Stimulated activated CD4-positive, alpha-beta T cell treated with anti-CD3 and anti-CD28 coated beads, Interleukin-12 subunit alpha, Interleukin-12 subunit beta, amount 100 ng/mL, for 24 hours (primary cell): Measurements from ENCODE around the gene EXPH5.
A peak's percentile ranks its signal among the peaks of the same experiment; 100 is the strongest.
"Not testable (repeated sequence)": the region's sequence is repeated elsewhere in the genome, so short reads cannot be mapped to it uniquely, and the experiment has no call there.

Experiments used
- DNase-seq, 2 experiments: peaks; one replicate each; pipeline ENCODE4 v3.0.0-alpha.2; 2020; ENCODE audit warnings: low read depth in 2 of 2

Gene EXPH5

DNA sequence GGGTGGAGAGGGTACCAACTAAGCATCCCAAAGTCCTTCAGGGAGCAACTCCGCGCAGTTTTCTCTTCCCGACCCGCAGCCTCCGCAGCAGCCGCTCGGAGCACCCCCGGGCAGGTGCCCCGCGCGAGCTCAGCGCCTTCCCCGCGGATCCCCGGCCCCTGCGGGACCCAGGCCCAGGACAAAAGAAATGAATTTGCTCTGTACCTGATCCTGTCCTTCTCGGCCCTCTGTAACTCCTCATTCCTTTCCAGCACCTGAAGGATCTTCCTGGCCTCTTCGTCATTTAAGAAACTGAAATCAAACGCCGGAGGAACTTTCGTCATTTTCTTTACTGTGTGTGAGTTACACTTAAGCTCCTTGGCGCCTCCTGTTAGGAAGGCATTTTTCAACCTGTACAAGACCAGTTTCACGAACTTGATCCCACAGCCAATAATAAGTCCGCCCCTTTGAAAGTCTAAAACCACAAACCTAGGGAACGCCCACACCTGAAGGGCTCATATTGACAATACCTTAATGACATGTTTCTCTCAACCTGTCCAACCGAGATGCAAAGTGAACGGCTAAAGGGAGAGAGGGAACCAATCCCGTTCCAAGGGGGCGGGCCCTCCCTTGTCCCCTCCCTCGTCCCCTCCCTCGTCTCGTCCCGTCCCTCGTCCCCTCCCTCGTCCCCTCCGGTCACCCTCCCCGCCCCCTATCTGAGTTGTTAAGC is at the start of gene EXPH5:
TSS of gene EXPH5 (minus strand) at position 555 of the 709 bp plus-strand sequence. CDS start at position 323, 232 bp downstream.
- peak; percentile 76 to 93 for DNase-seq

- DNase-seq, result not testable (repeated sequence)
These were observed 48.2 kb upstream of the EXPH5 start for GRCh38 chr11:108641752-108642151.

- DNase-seq, result no peak
These were observed 45.6 kb upstream of the EXPH5 start for GRCh38 chr11:108639146-108639545.

DNA sequence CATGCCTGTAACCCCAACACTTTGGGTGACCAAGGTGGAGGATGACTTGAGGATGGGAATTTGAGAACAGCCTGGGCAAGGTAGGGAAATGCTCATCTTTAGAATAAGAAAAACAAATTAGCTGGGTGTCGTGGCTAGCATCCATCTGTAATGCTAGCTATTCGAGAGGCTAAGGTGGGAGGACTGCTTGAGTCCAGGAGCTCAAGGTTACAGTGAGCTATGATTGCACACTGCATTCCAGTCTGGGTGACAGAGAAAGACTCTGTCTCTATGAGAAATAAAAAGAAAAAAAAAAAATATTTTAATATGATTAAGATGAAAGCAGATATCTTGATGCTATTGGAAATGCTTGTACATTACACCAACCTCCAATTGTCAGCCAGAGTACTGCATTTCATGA is 42.7 kb upstream of the EXPH5 start:
- no peak for DNase-seq

DNA sequence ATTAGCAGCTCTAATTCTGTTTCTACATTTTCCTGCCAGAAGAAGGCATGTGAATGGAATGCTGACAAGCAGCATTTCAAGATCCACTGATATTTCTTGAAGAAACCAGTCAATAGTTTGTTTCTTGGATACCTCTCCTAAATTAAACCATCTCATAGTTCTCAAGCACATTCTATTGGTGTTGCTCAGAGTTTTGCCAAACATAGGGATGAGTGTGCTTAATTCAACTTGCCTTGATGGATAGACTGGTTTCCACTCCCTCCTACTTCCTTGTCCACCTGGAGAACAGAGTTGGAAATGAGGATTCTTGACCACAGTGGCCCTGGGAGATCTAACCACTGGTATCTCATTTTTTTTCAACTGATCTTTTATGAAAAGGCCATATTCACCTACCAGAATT is 41.5 kb upstream of the EXPH5 start:
- DNase-seq, result no peak

DNA sequence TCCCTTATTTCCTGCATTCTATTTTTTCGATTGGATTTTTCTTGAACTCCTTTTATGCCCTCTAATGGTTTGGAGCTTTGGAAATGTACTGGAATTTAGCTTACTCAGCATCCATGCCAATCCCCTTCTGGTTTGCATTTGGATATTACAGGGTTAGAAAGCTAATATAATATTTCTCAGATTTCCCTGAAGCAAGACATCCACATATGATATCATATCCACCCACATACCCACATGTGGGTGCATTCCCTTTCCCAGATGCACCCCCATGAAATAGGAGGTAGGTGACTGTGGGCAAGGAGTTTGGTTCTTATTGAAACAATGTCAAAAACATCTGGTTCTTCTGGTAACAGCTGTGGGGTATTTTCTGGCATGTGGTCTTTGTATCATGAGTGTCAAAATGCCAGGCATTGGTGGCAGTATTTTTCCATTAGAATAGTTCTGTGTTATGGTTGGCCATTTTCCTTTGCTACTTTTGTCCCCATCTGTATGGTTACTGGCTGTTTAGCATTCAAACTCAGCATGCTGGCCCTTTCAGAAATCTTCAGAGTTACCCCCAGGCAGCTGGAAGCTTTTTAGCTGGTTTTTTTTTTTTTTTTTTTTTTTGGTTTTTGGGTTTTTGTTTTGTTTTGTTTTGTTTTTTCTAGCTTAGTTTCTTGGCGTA is 38.6 kb upstream of the EXPH5 start:
- DNase-seq, result no peak

DNA sequence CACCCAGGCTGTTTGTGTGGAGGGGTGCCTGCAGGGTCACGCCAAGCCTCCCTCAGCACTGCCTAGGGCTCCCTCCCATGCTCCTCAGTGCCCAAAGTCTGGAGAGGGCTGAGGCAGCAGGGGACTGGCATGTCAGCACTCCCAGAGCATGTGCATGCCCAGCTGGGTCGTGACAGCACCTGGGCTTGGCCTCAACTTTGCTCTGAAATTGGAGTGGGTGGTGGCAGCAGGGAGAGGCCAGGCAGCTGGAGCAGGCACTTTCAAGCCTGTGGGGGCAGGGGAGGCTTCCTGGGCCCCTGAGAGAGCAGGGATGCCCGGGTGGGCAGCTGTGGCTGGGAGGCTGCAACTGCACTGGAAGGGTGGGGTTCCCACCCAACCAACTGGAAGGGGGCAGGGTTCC is 35.7 kb upstream of the EXPH5 start:
- no peak for DNase-seq

- no peak for DNase-seq
These were observed 35.2 kb upstream of the EXPH5 start for GRCh38 chr11:108628812-108629211.

DNA sequence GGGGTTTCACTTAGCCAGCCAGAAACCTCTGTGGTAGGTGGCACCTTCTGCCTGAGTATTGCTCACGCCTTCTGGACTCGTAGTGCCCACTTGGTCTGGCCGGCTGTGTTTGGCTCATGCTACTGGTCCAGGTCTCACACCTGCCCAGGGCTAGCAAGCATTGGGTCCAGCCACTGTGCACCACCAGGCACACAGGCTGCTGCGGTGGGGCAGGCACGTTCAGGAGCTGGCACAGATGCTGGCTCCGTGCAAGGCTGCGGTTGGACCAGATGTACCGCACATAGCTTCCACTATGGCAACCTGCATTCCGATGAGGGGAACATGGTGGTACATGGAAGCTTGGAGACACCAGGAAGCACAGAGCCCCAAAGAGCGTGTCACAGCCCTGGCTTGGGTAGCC is 34.8 kb upstream of the EXPH5 start:
- DNase-seq, result no peak

- DNase-seq, result no peak
These were observed 30.8 kb upstream of the EXPH5 start for GRCh38 chr11:108624196-108624925.

DNA sequence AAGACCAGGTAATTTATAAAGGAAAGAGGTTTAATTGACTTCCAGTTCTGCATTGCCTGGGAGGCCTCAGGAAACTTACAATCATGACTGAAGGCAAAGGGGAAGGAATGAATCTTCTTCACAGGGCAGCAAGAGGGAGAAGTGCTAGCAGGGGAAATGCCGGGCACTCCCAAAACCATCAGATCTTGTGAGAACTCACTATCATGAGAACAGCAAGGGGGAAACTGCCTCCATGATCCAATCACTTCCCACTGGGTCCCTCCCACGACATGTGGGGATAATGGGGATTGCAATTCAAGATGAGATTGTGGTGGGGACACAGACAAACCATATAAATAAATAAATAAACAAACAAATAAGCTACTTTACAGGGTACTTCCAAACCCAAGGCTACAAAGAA is 28.8 kb upstream of the EXPH5 start:
- no peak for DNase-seq

GRCh38 chr11:108620958-108621772 is 27.6 kb upstream of the EXPH5 start:
- no peak for DNase-seq

- no peak for DNase-seq
These were observed 25.0 kb upstream of the EXPH5 start for GRCh38 chr11:108618529-108618928.

- no peak for DNase-seq
These were observed 23.5 kb upstream of the EXPH5 start for GRCh38 chr11:108617055-108617454.

DNA sequence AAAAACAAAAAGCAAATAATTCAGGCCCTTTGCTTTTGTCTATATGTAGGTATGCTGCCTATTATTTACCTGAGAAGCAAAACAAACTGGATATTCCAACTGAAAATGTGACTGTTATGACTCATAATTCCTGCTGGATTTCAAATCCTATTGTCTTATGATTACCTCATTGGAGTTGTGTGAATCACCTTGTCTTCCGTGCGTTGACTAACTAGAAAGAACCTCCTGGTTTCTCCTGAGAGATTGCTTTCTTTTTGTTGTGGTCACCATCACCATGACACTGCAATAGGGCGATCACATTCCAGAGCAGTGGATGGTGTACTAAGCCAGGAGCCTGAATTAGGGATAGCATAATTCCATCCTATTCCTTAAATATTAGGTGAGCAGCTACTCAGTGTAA is 23.0 kb upstream of the EXPH5 start:
- no peak for DNase-seq

GRCh38 chr11:108614086-108614485 is 20.5 kb upstream of the EXPH5 start:
- no peak for DNase-seq

DNA sequence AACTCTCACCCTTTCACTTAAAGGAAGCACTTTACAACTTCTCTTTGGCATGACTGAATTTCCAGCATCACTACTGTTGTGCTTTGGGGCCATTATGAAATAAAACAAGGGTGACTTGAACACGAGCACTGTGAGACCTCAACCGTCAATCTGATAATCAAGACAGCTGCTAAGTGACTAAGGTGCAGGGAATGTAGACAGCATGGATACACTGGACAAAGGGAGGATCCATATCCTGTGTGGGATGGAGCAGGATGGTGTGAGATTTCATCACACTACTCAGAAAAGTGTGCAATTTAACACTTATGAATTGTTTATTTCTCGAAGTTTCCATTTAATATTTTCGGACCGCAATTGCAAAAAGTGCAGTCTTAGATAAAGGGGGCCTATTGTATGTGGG is 16.1 kb upstream of the EXPH5 start:
- DNase-seq, result no peak

DNA sequence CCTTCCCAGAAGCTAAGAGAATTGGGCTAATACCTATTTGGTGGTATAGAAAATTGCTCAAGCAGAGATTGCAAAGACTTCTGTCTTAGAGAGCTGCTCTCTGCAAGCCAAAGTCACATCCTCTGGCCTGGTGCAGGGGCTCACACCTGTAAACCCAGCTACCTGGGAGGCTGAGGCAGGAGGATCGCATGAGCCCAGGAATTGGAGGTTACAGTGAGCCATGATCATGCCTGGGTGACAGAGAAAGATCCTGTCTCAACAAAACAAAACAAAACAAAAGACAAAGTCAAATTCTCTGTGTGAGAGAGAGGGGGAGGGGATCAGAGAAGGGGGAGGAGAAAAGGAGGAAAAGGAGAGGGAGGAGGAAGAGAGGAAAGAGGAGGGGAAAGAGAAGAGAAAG is 15.0 kb upstream of the EXPH5 start:
- no peak for DNase-seq

- no peak for DNase-seq
These were observed 13.1 kb upstream of the EXPH5 start for GRCh38 chr11:108606495-108607160.

DNA sequence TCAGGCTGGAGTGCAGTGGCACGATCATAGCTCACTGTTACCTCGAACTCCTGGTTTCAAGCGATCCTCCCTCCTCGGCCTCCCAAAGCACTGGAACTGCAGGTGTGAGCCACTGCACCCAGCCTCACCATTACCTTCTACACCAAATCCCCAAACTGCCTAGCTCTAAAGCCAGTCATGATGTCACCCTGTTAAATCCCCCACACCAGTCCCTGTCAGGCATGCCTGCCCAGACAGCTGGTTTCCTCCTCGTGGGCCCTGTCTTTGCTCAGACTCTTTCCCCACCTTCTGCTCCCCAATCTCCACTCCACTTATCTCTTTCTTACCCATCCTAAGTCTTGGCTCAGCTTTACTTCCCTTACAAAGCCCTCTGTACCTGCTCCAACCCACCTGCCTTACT is 12.5 kb upstream of the EXPH5 start:
- no peak for DNase-seq

GRCh38 chr11:108602818-108603217 is 9.2 kb upstream of the EXPH5 start:
- not testable (repeated sequence) for DNase-seq
